COLO668 (cell line): ENCODE measurements around the gene NOTCH1.

Experiments
- DNase-seq: peaks from one replicate; lab custom pipeline; 2025; ENCODE audit not compliant: unreplicated experiment; lab: John Stamatoyannopoulos, UW

The NOTCH1 gene

GRCh38 chr9:136532799-136533774 lies 12.8 kb downstream of the NOTCH1 start:
- DNase-seq, result no peak

- DNase-seq, result no peak
Observed at GRCh38 chr9:136531904-136532798, 13.7 kb downstream of the NOTCH1 start.

- no peak for DNase-seq
Observed at GRCh38 chr9:136531186-136531903, 14.5 kb downstream of the NOTCH1 start.

DNA sequence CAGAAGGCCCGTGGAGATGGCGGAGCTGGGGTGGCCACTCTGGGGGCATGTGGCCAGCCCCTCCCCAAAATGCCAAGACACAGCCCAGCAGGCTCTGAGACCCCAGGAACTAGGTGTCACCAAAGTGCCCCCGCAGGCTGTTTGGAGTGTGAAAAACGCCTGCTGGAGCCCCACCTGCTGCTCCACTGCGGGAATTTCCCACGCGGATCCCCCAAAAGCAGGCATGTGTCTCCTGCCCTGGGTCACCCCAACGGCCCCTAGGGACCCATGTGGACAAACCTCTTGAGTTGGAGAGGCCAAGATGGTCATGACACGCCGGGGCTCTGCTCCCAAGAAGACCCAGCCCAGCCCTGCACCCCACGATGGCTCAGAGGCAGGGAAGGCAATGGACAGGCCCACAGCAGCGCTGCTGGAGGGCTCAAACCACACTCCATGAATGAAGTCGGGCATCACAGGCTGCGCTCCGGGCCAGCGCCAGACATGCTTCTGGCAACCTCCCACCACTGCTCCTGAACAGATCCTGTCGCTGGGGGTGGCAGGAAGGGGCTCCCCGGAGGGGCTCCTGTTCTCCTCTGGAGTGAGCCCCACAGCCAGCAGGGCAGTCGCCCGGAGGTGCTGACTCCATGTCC lies 15.3 kb downstream of the NOTCH1 start:
- no peak for DNase-seq

GRCh38 chr9:136529516-136530460 lies 16.1 kb downstream of the NOTCH1 start:
- peak; percentile 18 for DNase-seq

- no peak for DNase-seq
Observed at GRCh38 chr9:136528716-136529341, 17.0 kb downstream of the NOTCH1 start.

- DNase-seq, result peak; percentile 89
Observed at GRCh38 chr9:136527721-136528710, 17.8 kb downstream of the NOTCH1 start.

DNA sequence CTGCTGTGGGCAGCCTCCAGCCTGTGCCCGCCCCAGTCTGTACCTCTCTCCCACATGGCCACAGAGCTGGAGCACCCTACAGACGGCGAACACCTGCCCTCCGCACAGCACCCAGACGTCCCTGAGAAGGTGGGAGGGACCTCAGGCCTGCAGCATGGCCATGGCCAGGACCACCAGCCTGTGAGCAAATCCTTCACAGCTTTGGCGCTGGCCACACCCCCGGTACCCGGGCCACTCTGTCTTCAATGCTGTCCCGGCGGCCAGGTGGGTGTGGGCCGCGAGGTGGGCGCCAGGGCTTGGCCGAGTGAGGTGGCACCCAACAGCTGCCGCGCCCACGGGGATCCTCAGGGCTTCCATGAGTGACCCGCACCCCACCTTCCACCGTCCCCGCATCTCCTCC lies 18.7 kb downstream of the NOTCH1 start:
- DNase-seq, result peak; percentile 79

DNA sequence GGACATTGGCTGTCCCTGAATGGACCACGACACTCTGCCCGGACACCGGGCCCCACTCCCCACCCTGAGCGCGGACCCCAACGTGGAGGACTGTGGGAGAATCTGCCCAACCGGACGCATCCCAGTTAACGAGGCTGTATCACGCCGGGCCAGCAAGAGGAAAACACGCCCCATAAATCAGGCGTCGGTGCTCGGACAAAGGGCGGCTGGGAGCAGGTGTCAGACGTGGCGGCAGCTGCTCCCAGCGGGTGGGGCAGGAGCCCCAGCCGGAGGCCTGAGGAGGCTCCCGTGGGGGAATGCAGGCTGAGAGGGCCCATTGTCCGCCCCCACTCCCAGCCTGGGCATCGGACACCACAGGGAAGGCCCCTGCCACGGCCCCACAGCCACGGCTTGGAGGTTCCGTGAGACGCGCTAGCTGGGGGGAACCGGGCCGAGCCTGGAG lies 19.2 kb downstream of the NOTCH1 start:
- peak; percentile 95 for DNase-seq

- peak; percentile 79 for DNase-seq
Observed at GRCh38 chr9:136525841-136526499, 19.9 kb downstream of the NOTCH1 start.

DNA sequence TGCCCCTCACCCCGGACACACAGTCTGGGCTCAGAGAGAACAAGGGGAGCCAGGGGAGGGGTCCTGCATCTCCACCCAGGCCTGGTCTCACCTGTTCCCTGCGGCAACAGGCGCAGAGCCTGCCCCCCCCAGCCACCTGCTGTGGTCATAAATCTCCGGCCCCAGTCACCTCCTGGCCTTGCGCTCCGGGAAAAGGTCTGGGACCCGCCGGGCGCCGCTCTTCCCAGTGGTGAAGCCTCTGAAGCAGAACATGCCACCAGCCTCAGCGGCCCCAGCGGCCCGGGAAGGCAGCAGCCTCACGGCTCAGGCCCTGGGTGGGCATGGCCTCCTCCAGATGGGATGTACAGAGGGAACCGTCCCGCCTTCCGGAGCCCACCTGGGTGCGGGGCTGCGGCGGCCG lies 20.6 kb downstream of the NOTCH1 start:
- DNase-seq, result peak; percentile 77

DNA sequence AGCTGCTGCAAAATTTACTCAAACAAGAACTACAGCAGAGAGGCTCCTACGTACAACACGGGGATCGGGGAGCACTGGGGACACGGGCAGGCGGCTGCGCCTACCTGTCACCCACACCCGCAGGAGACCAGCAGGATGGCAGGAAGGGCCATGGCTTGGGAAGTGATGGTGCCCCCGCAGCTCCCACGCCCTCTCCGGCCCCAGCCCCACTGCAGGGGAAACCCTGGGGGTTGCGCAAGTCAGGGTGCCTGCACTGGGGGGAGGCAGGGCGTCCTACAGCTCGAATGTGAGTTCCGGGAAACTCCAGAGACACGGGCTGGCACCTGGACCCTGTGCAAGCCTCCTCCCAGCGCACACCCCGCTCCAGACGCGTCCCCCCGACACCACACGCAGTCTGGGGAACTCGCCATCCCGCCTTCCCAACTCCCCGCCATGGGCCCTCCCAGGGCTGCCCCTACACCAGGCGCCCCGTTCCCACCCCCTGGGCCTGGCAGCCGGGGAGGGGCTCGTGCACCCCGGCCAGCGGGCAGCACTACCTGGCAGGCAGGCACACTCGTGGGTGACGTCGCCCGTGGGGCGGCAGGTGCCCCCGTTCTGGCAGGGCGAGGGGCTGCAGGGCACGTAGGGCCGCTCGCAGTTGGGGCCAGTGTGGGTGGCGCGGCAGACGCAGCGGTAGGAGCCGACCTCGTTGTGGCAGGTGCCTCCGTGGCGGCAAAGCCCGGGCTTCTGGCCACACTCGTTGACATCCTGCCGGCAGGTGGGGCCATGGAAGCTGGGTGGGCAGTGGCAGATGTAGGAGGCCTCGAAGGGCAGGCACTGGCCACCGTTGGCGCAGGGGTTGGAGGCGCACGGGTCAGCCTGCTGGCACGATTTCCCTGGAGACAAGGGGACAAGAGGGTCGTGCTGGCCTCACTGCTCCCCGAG lies 23.3 kb downstream of the NOTCH1 start:
- DNase-seq, result no peak

- no peak for DNase-seq
Observed at GRCh38 chr9:136521537-136521936, 24.3 kb downstream of the NOTCH1 start.

GRCh38 chr9:136520053-136520540 lies 25.8 kb downstream of the NOTCH1 start:
- DNase-seq, result peak; percentile 70

- DNase-seq, result no peak
Observed at GRCh38 chr9:136519263-136520052, 26.4 kb downstream of the NOTCH1 start.
